ENCODE data around the gene FAM204A. TPM values are rescaled to one million over a fixed set of nuclear protein-coding genes. Genes with fewer than 3 reads are reported as not detected.

FAM204A gene
- 10 to 100 TPM; 59.3 to 75.0 TPM for total RNA-seq
- polyA plus RNA-seq: 10 to 100 TPM; 39.4 to 47.1 TPM
- long read RNA-seq, donor 1, full-length matches to known transcripts: 23 of 23 reads
- long read RNA-seq, donor 1, partial matches to known transcripts: 0 of 23 reads
- long read RNA-seq, donor 1, other reads (novel, unspliced or antisense): 0 of 23 reads
- long read RNA-seq, donor 2, full-length matches to known transcripts: 6 of 6 reads
- long read RNA-seq, donor 2, partial matches to known transcripts: 0 of 6 reads
- long read RNA-seq, donor 2, other reads (novel, unspliced or antisense): 0 of 6 reads
- long read RNA-seq, donor 3, partial matches to known transcripts: 5 of 11 reads
- long read RNA-seq, donor 3, other reads (novel, unspliced or antisense): 0 of 11 reads
- long read RNA-seq, donor 4, full-length matches to known transcripts: 7 of 7 reads
- long read RNA-seq, donor 4, partial matches to known transcripts: 0 of 7 reads
- long read RNA-seq, donor 4, other reads (novel, unspliced or antisense): 0 of 7 reads
- long read RNA-seq, donor 5, full-length matches to known transcripts: 20 of 20 reads
- long read RNA-seq, donor 5, partial matches to known transcripts: 0 of 20 reads
- long read RNA-seq, donor 5, other reads (novel, unspliced or antisense): 0 of 20 reads

GRCh38 chr10:118341791-118342637, at the start of gene FAM204A:
Gene FAM204A, minus strand, starts transcription at chr10:118342324. Its CDS starts 5,909 bp downstream, at chr10:118336415.
- ATAC-seq (ENCODE audit: insufficient read depth, low FRiP score) (peak; percentile 100), DNase-seq (peak; percentile 95 to 98 (median 97))
- Histone ChIP-seq H3K27me3 (ENCODE audit: control insufficient read depth in 3 of 3, insufficient read depth in 3 of 3, low read length in 2 of 3) (no peaks in the 10 kb centered on the region), H3K9ac (ENCODE audit: insufficient read depth in 1 of 2, low read length in 2 of 2) (peak within 1 kb of the TSS; percentile 50 to 89), H3K27ac (ENCODE audit: low read depth in 1 of 2, low read length in 1 of 2) (peak within 1 kb of the TSS; percentile 75 to 89), H3K36me3 (ENCODE audit: control insufficient read depth in 4 of 4, insufficient read depth in 4 of 4, low read length in 4 of 4) (peaks cover 0 to 4% (median 2%) of the 10 kb centered on the region in 4 donors), H3K4me3 (peak within 1 kb of the TSS; percentile 99), H3K4me1 (ENCODE audit: control insufficient read depth in 5 of 5, insufficient read depth in 5 of 5, low read length in 5 of 5) (peaks cover 0 to 13% (median 4%) of the 10 kb centered on the region in 5 donors), H3K9me3 (ENCODE audit: control insufficient read depth in 4 of 4, insufficient read depth in 3 of 4, low read length in 3 of 4) (no peaks in the 10 kb centered on the region)
- no peak for TF ChIP-seq CTCF (IDR thresholded peaks at IDR 0.05; ENCODE audit: control extremely low read depth, extremely low read depth)
- WGBS, 2 donors: 0 to 1% methylated on average over 45 of the region's 45 CpGs

GRCh38 chr10:118383699-118384098, 41.6 kb upstream of the FAM204A start:
- Histone ChIP-seq H3K9ac (ENCODE audit: insufficient read depth in 1 of 2, low read length in 2 of 2) (no peak overlapping the region), H3K27ac (ENCODE audit: low read depth in 1 of 2, low read length in 1 of 2) (no peak overlapping the region), H3K4me3 (no peak overlapping the region), H3K9me3 (ENCODE audit: control insufficient read depth in 4 of 4, insufficient read depth in 3 of 4, low read length in 3 of 4) (peaks cover 0 to 3% (median 2%) of the 10 kb centered on the region in 4 donors), H3K36me3 (ENCODE audit: control insufficient read depth in 4 of 4, insufficient read depth in 4 of 4, low read length in 4 of 4) (no peaks in the 10 kb centered on the region), H3K4me1 (ENCODE audit: control insufficient read depth in 5 of 5, insufficient read depth in 5 of 5, low read length in 5 of 5) (no peaks in the 10 kb centered on the region), H3K27me3 (ENCODE audit: control insufficient read depth in 3 of 3, insufficient read depth in 3 of 3, low read length in 2 of 3) (peaks cover 0 to 3% (median 2%) of the 10 kb centered on the region in 3 donors)
- no peak for DNase-seq
- no peak for ATAC-seq (ENCODE audit: insufficient read depth, low FRiP score)
- TF ChIP-seq CTCF (IDR thresholded peaks at IDR 0.05; ENCODE audit: control extremely low read depth, extremely low read depth): no peak
- WGBS, 2 donors: 83 to 84% methylated on average over 1 of the region's 1 CpG

- Histone ChIP-seq H3K27ac (ENCODE audit: low read depth in 1 of 2, low read length in 1 of 2) (no peak overlapping the region), H3K9me3 (ENCODE audit: control insufficient read depth in 4 of 4, insufficient read depth in 3 of 4, low read length in 3 of 4) (no peaks in the 10 kb centered on the region), H3K4me3 (no peak overlapping the region), H3K4me1 (ENCODE audit: control insufficient read depth in 5 of 5, insufficient read depth in 5 of 5, low read length in 5 of 5) (no peaks in the 10 kb centered on the region), H3K36me3 (ENCODE audit: control insufficient read depth in 4 of 4, insufficient read depth in 4 of 4, low read length in 4 of 4) (no peaks in the 10 kb centered on the region), H3K27me3 (ENCODE audit: control insufficient read depth in 3 of 3, insufficient read depth in 3 of 3, low read length in 2 of 3) (peaks cover 0 to 3% (median 2%) of the 10 kb centered on the region in 3 donors), H3K9ac (ENCODE audit: insufficient read depth in 1 of 2, low read length in 2 of 2) (no peak overlapping the region)
- TF ChIP-seq CTCF (IDR thresholded peaks at IDR 0.05; ENCODE audit: control extremely low read depth, extremely low read depth): no peak
- no peak for DNase-seq
- 74% methylated on average over 4 of the region's 4 CpGs for WGBS, 2 donors
- no peak for ATAC-seq (ENCODE audit: insufficient read depth, low FRiP score)
Measured at GRCh38 chr10:118383063-118383689, 41.1 kb upstream of the FAM204A start.

Measured in lung (tissue), 16 donors.